WTC11 (cell line): ENCODE data around the gene CEP57L1. TPM values are rescaled to one million over a fixed set of nuclear protein-coding genes. Genes with fewer than 3 reads are reported as not detected.
"Not testable (repeated sequence)": the region's sequence is repeated elsewhere in the genome, so short reads cannot be mapped to it uniquely, and the experiment has no call there.

ENCODE experiments used
- ATAC-seq: fragments of 200-7000 bp; cut with Tn5 transposase; 2 replicates; pipeline ENCODE4 v1.10.0; 2021; ENCODE audit warnings: mild to moderate bottlenecking, moderate library complexity
- CTCF ChIA-PET: fragments of 300-600 bp; sonication (Branson Sonifier 250); formaldehyde crosslinking; loops from one replicate; lab custom pipeline; 2021; ENCODE audit warnings: antibody characterized with exemption; lab: Charles Lee
- POLR2A ChIA-PET: fragments of 350-600 bp; sonication (Branson Sonifier 250); formaldehyde crosslinking; loops from one replicate; lab custom pipeline; 2021; ENCODE audit warnings: antibody characterized with exemption; lab: Charles Lee
- DNase-seq: peaks from one replicate; pipeline ENCODE4 v3.0.0; 2021; ENCODE audit warnings: low spot score
- H3K27ac Mint-ChIP-seq: 2 replicates; pipeline ENCODE4 v1.8.0; 2021; ENCODE audit warnings: mixed read lengths
- H3K27me3 Mint-ChIP-seq: 2 replicates; pipeline ENCODE4 v1.8.0; 2021; ENCODE audit warnings: low read depth, mild to moderate bottlenecking, moderate library complexity, mixed read lengths
- H3K36me3 Mint-ChIP-seq: 2 replicates; pipeline ENCODE4 v1.8.0; 2021; ENCODE audit warnings: mixed read lengths
- H3K4me1 Mint-ChIP-seq: 2 replicates; pipeline ENCODE4 v1.8.0; 2022; ENCODE audit warnings: mixed read lengths
- H3K4me3 Mint-ChIP-seq: 2 replicates; pipeline ENCODE4 v1.8.0; 2021; ENCODE audit warnings: mild to moderate bottlenecking, moderate library complexity, mixed read lengths
- H3K9me3 Mint-ChIP-seq: 2 replicates; pipeline ENCODE4 v1.8.0; 2021; ENCODE audit warnings: mixed read lengths
- ESRRA ChIP-seq: sonication (generic); formaldehyde crosslinking; IDR thresholded peaks from 2 replicates; pipeline ENCODE4 v1.8.1; 2022; ENCODE audit warnings: mild to moderate bottlenecking, missing genetic modification reagents, borderline replicate concordance
- JAZF1 ChIP-seq: fragments of 250-450 bp; sonication (Bioruptor Pico); IDR thresholded peaks from 2 replicates; pipeline ENCODE4 v1.9.0; 2021; ENCODE audit warnings: moderate library complexity, mild to moderate bottlenecking, inconsistent platforms
- JUN ChIP-seq: sonication (generic); formaldehyde crosslinking; IDR thresholded peaks from 2 replicates; pipeline ENCODE4 v1.8.0; 2023; ENCODE audit warnings: mild to moderate bottlenecking, missing genetic modification reagents
- KAT7 ChIP-seq: sonication (generic); formaldehyde crosslinking; IDR thresholded peaks from 2 replicates; pipeline ENCODE4 v1.8.1; 2023; ENCODE audit warnings: missing genetic modification reagents, mild to moderate bottlenecking, borderline replicate concordance
- MLX ChIP-seq: sonication (generic); formaldehyde crosslinking; IDR thresholded peaks from 2 replicates; pipeline ENCODE4 v1.8.1; 2023; ENCODE audit warnings: mild to moderate bottlenecking, missing genetic modification reagents, moderate library complexity
- MXD4 ChIP-seq: fragments of 250-450 bp; sonication (Bioruptor Pico); IDR thresholded peaks from 2 replicates; pipeline ENCODE4 v1.8.0; 2021; ENCODE audit warnings: mild to moderate bottlenecking, moderate library complexity, borderline replicate concordance
- NFE2L1 ChIP-seq: sonication (generic); formaldehyde crosslinking; IDR thresholded peaks from 2 replicates; pipeline ENCODE4 v1.8.1; 2023; ENCODE audit warnings: missing genetic modification reagents
- NFYB ChIP-seq: sonication (generic); formaldehyde crosslinking; conservative IDR thresholded peaks from 2 replicates; pipeline ENCODE4 v1.8.0; 2022; ENCODE audit warnings: low read depth, missing genetic modification reagents
- NR1H2 ChIP-seq: sonication (generic); formaldehyde crosslinking; IDR thresholded peaks from 2 replicates; pipeline ENCODE4 v1.9.0; 2021; ENCODE audit warnings: mild to moderate bottlenecking, moderate library complexity, missing genetic modification reagents
- SMAD3 ChIP-seq: sonication (generic); formaldehyde crosslinking; IDR thresholded peaks from 2 replicates; pipeline ENCODE4 v1.8.0; 2022; ENCODE audit warnings: missing genetic modification reagents, mild to moderate bottlenecking, borderline replicate concordance
- SOX15 ChIP-seq: fragments of 250-450 bp; sonication (Bioruptor Pico); IDR thresholded peaks from 2 replicates; pipeline ENCODE4 v1.9.0; 2021; ENCODE audit warnings: mild to moderate bottlenecking
- TP53 ChIP-seq: sonication (generic); formaldehyde crosslinking; IDR thresholded peaks from 2 replicates; pipeline ENCODE4 v1.8.1; 2023; ENCODE audit warnings: mild to moderate bottlenecking, missing genetic modification reagents
- ZNF416 ChIP-seq: fragments of 250-450 bp; sonication (Bioruptor Pico); IDR thresholded peaks from 2 replicates; pipeline ENCODE4 v1.9.0; 2021; ENCODE audit warnings: mild to moderate bottlenecking, inconsistent platforms
- ZNF532 ChIP-seq: fragments of 250-450 bp; sonication (Bioruptor Pico); IDR thresholded peaks from 2 replicates; pipeline ENCODE4 v1.9.0; 2021; ENCODE audit warnings: mild to moderate bottlenecking, borderline replicate concordance
- ZSCAN18 ChIP-seq: fragments of 250-450 bp; sonication (Bioruptor Pico); IDR thresholded peaks from 2 replicates; pipeline ENCODE4 v2.1.2; 2022; ENCODE audit warnings: mild to moderate bottlenecking, moderate library complexity
- total RNA-seq: library from RNA; stranded (reverse); gene quantifications from 3 replicates; pipeline ENCODE4 v1.2.3, GENCODE V29; 2021
- TF ChIP-seq, protein P1 (sequence below): fragments of 250-450 bp; sonication (Bioruptor Pico); IDR thresholded peaks from 2 replicates; pipeline ENCODE4 v1.8.0; 2021; ENCODE audit warnings: mild to moderate bottlenecking
- TF ChIP-seq, protein P2 (sequence below): fragments of 250-450 bp; sonication (Bioruptor Pico); IDR thresholded peaks from 2 replicates; pipeline ENCODE4 v1.9.0; 2021; ENCODE audit warnings: mild to moderate bottlenecking

Gene CEP57L1
- total RNA-seq, 1 experiment from 2014 or later, result 13.1 TPM

DNA sequence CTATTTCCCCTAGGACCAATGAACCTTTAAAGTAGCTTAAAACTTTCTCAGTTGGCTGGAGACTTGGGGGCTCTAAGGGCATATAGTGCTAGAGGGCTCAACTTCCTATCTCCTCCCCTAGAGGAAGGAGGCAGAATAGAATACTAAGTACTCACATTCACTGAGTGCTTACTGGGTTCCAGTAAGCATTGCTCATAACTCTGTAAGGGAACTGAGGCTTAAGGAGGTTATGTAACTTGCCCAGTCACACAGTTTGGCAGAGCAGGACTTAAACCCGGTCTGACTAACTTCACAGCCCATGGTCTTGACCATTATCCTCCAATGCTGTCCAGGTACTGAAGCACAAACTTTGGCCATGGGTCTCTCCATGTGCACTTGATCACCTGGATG, 13.1 kb upstream of the CEP57L1 start (continued):
- no peak for TF ChIP-seq SMAD3 (CRISPR knock-in tag)

DNA sequence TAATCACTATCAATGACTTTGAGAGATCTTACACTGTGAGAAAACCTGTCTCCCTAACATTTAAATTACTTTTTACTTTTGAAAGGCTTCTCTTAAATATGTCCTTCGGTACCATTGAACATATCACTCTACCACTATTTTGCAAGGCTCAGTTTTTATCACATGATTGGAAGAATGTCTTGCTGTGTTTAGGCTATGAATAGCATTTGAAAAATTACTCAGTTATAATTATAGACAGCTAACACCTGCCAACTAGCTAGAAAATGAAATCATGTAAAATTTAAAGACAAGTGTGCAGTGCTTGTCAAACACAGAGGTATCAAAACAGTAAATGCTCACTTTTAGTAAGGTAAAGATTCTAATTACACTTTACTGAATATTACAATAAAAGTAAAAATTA, 11.7 kb upstream of the CEP57L1 start:
- Mint-ChIP-seq H3K27ac (no peak overlapping the region), H3K4me1 (peaks cover 11% of the 10 kb centered on the region)

GRCh38 chr6:109084146-109084545, 11.2 kb upstream of the CEP57L1 start:
- POLR2A ChIA-PET, H3K4me3 Mint-ChIP-seq, DNase-seq, H3K27ac Mint-ChIP-seq, H3K36me3 Mint-ChIP-seq, CTCF ChIA-PET, ATAC-seq, H3K27me3 Mint-ChIP-seq, H3K9me3 Mint-ChIP-seq: not testable (repeated sequence)
- peaks cover 16% of the 10 kb centered on the region for H3K4me1 Mint-ChIP-seq

More for the DNA sequence above, 11.7 kb upstream of the CEP57L1 start:
- ChIA-PET POLR2A (no interaction called here), CTCF (no interaction called here)
- no peak for DNase-seq
- no peak for TF ChIP-seq KAT7 (CRISPR knock-in tag)
- ATAC-seq, result no peak
- Mint-ChIP-seq H3K9me3 (no peaks in the 10 kb centered on the region), H3K4me3 (no peak overlapping the region), H3K27me3 (no peaks in the 10 kb centered on the region), H3K36me3 (no peaks in the 10 kb centered on the region)

GRCh38 chr6:109087661-109088264, 7.5 kb upstream of the CEP57L1 start:
- Mint-ChIP-seq H3K4me3 (no peak overlapping the region), H3K27me3 (no peaks in the 10 kb centered on the region), H3K4me1 (peaks cover 23% of the 10 kb centered on the region), H3K9me3 (no peaks in the 10 kb centered on the region), H3K36me3 (no peaks in the 10 kb centered on the region), H3K27ac (no peak overlapping the region)
- CTCF ChIA-PET, result no interaction called here
- POLR2A ChIA-PET, result no interaction called here
- TF ChIP-seq JAZF1 (CRISPR knock-in tag), result no peak
- TF ChIP-seq, protein P1, sequence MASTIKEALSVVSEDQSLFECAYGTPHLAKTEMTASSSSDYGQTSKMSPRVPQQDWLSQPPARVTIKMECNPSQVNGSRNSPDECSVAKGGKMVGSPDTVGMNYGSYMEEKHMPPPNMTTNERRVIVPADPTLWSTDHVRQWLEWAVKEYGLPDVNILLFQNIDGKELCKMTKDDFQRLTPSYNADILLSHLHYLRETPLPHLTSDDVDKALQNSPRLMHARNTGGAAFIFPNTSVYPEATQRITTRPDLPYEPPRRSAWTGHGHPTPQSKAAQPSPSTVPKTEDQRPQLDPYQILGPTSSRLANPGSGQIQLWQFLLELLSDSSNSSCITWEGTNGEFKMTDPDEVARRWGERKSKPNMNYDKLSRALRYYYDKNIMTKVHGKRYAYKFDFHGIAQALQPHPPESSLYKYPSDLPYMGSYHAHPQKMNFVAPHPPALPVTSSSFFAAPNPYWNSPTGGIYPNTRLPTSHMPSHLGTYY (CRISPR knock-in tag), result no peak
- TF ChIP-seq MLX (CRISPR knock-in tag), result no peak
- TF ChIP-seq ZNF416 (CRISPR knock-in tag), result no peak
- ATAC-seq, result no peak
- no peak for DNase-seq

DNA sequence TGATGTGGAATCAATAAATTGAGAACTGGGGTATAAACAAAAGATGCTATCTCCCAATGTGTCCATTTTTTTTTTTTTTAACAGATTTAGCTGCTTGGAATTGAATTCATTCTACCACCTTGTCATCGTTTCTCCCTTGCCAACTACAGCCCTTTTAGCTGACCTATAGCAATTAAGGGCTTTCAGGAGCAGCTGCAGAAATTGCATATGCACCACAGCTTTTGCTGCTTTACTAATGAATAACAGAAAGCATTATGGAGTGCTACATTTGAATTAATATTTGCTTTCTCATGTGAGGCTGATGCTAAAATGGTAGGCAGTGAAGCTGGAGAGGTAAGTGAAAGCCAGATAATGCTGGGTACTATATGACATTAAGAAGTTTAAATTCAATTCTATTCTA, 6.3 kb upstream of the CEP57L1 start:
- H3K27me3 Mint-ChIP-seq, result no peaks in the 10 kb centered on the region
- ATAC-seq (no peak), DNase-seq (no peak)
- no peak overlapping the region for H3K27ac Mint-ChIP-seq
- no peak overlapping the region for H3K4me3 Mint-ChIP-seq
- ChIA-PET CTCF (no interaction called here), POLR2A (interaction anchor here (0.6 kb wide), 1 partner anchor 196 kb away, joined by 3 read pairs; no protein-coding TSS in a partner anchor)
- H3K36me3 Mint-ChIP-seq, result no peaks in the 10 kb centered on the region
- H3K9me3 Mint-ChIP-seq, result no peaks in the 10 kb centered on the region
- H3K4me1 Mint-ChIP-seq, result peaks cover 31% of the 10 kb centered on the region
- TF ChIP-seq NFYB (CRISPR knock-in tag) (no peak), NR1H2 (CRISPR knock-in tag) (no peak), MXD4 (CRISPR knock-in tag) (no peak), TP53 (CRISPR knock-in tag) (no peak), ESRRA (CRISPR knock-in tag) (no peak), ZSCAN18 (CRISPR knock-in tag) (no peak), JUN (no peak), JAZF1 (CRISPR knock-in tag) (no peak), NFE2L1 (CRISPR knock-in tag) (no peak), SOX15 (CRISPR knock-in tag) (no peak), ZNF532 (CRISPR knock-in tag) (no peak)
- TF ChIP-seq, protein P2, sequence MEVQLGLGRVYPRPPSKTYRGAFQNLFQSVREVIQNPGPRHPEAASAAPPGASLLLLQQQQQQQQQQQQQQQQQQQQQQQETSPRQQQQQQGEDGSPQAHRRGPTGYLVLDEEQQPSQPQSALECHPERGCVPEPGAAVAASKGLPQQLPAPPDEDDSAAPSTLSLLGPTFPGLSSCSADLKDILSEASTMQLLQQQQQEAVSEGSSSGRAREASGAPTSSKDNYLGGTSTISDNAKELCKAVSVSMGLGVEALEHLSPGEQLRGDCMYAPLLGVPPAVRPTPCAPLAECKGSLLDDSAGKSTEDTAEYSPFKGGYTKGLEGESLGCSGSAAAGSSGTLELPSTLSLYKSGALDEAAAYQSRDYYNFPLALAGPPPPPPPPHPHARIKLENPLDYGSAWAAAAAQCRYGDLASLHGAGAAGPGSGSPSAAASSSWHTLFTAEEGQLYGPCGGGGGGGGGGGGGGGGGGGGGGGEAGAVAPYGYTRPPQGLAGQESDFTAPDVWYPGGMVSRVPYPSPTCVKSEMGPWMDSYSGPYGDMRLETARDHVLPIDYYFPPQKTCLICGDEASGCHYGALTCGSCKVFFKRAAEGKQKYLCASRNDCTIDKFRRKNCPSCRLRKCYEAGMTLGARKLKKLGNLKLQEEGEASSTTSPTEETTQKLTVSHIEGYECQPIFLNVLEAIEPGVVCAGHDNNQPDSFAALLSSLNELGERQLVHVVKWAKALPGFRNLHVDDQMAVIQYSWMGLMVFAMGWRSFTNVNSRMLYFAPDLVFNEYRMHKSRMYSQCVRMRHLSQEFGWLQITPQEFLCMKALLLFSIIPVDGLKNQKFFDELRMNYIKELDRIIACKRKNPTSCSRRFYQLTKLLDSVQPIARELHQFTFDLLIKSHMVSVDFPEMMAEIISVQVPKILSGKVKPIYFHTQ, result no peak
